OCI-LY1 (cell line): ENCODE data around the gene LIN28B.

ENCODE experiments used
- CTCF ChIP-seq: fragments of 200-600 bp; sonication (generic), shearing (Covaris generic); IDR thresholded peaks from 2 replicates; pipeline ENCODE4 v1.5.1; 2017; ENCODE audit warnings: mild to moderate bottlenecking, antibody characterized with exemption, low read length, moderate library complexity, mixed read lengths
- EZH2 ChIP-seq: fragments of 200-600 bp; sonication (generic), shearing (Covaris generic); IDR thresholded peaks from 2 replicates; pipeline ENCODE4 v1.8.0; 2017; ENCODE audit warnings: borderline replicate concordance, mixed run types, mild to moderate bottlenecking, antibody characterized with exemption, low read length, moderate library complexity, mixed read lengths

- TF ChIP-seq EZH2, result no peak
- TF ChIP-seq CTCF, result no peak
These were observed 47.9 kb upstream of the LIN28B start for GRCh38 chr6:104908888-104909525.
